Measurements from ENCODE around the gene FKBP6.

GRCh38 chr7:73313521-73313906, 14.4 kb upstream of the FKBP6 start:
- TF ChIP-seq POLR2A (IDR thresholded peaks at IDR 0.05) = no peak
- no peak for TF ChIP-seq CTCF (IDR thresholded peaks at IDR 0.05)
- TF ChIP-seq POLR2AphosphoS5 (IDR thresholded peaks at IDR 0.05; ENCODE audit: insufficient read depth in 1 of 2, low read depth in 1 of 2) = no peak
